ENCODE measurements around the gene WNK2.

The WNK2 gene

DNA sequence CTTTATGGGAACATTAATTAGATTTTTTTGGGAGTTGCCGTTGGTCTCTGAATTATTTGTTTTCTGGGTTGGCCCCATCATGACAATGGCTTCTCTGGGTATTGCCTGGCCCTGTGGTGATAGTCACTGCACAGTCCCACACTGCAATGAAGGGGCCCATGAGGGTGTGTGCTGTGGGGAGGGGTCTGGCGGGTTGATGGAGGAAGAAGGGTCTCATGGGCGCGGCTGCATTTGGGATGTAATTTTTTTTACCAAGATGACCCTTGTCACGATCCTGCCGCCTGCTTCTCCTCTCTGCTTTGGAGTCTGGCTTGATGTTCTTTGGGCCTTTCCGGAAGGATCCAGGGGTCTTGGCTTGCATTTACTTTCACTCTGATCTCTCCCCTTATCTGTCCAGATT is 44.1 kb downstream of the WNK2 start:
- TF ChIP-seq, protein P1, sequence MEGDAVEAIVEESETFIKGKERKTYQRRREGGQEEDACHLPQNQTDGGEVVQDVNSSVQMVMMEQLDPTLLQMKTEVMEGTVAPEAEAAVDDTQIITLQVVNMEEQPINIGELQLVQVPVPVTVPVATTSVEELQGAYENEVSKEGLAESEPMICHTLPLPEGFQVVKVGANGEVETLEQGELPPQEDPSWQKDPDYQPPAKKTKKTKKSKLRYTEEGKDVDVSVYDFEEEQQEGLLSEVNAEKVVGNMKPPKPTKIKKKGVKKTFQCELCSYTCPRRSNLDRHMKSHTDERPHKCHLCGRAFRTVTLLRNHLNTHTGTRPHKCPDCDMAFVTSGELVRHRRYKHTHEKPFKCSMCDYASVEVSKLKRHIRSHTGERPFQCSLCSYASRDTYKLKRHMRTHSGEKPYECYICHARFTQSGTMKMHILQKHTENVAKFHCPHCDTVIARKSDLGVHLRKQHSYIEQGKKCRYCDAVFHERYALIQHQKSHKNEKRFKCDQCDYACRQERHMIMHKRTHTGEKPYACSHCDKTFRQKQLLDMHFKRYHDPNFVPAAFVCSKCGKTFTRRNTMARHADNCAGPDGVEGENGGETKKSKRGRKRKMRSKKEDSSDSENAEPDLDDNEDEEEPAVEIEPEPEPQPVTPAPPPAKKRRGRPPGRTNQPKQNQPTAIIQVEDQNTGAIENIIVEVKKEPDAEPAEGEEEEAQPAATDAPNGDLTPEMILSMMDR (IDR thresholded peaks at IDR 0.05; ENCODE audit: low read depth, low read length, missing control alignments) = no peak
- no peak overlapping the region for H3K4me3 ChIP-seq (ENCODE audit: low read depth, low read length)
- no peak for DNase-seq (ENCODE audit: low read depth)

DNA sequence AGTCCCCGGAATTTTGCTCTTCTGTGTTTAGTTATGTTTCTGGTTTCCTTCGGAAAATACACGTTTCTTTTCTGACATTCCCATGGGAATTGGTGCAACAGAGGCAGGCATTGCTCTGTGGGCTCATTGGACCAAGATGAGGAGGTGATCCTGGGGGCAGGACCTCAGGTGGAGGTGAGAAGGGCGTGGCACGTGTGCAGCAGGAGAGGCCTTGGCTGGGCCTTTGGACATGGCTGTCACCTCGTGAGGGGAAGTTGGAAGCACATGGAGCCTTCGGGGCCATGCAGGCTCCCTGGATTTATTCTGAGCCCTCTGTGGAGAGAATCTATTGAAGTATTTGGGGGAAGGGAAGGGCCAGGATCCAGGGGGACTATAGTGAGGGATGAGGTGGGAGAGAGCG is 44.5 kb downstream of the WNK2 start:
- TF ChIP-seq, protein P1 (IDR thresholded peaks at IDR 0.05; ENCODE audit: low read depth, low read length, missing control alignments) = no peak
- no peak for DNase-seq (ENCODE audit: low read depth)
- H3K4me3 ChIP-seq (ENCODE audit: low read depth, low read length) = no peak overlapping the region

DNA sequence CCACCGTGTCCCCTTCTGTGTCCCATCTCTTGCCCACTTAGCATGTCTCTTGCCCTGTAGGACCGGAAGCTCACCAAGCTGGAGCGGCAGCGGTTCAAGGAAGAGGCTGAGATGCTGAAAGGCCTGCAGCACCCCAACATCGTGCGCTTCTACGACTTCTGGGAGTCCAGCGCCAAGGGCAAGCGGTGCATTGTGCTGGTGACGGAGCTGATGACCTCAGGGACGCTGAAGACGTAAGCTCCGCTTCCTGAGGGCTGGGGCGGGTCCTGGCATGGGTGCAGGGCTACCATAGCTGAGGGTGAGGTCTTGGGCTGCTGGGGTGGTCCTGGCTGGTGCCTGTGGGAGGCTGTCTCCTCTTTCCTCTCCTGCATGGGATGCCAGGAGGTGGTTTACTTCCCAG is 45.7 kb downstream of the WNK2 start:
- TF ChIP-seq, protein P1 (IDR thresholded peaks at IDR 0.05; ENCODE audit: low read depth, low read length, missing control alignments) = no peak
- no peak overlapping the region for H3K4me3 ChIP-seq (ENCODE audit: low read depth, low read length)
- no peak for DNase-seq (ENCODE audit: low read depth)

DNA sequence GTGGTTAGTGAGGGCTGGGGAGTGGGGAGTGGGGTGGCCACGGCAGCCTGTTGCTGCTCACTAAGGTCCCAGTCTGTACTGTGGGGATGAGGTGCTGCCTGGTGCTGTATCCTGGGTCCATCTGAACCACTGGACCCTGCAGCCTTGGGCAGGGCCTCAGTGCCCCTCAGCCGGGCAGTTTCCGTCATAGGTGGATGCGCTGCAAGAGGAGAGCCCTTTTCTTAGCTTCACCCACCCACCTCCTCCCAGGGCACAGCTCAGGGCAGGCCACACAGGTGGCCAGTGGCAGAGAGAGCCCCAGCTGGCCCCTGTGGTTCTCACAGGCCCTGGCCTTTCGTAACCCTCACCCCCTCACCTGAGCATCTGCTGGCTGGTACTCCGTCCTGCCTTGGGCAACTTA is 46.2 kb downstream of the WNK2 start:
- TF ChIP-seq, protein P1 (IDR thresholded peaks at IDR 0.05; ENCODE audit: low read depth, low read length, missing control alignments) = no peak
- no peak overlapping the region for H3K4me3 ChIP-seq (ENCODE audit: low read depth, low read length)
- no peak for DNase-seq (ENCODE audit: low read depth)

DNA sequence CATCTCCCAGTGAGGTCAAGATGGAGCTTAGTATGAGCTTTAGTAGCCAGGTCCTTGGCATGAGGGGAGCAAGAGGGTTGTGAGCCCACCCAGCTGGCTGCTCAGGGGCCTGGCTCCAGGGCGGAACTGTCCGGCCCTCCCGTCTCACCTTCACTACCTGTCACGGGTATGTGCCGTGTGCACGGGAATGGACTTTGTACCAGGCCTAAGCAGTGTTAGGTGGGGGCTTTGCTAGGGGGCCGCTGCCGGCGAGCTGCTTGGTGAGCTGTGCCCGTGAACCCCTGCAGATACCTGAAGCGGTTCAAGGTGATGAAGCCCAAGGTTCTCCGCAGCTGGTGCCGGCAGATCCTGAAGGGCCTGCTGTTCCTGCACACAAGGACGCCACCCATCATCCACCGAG is 46.7 kb downstream of the WNK2 start:
- no peak overlapping the region for H3K4me3 ChIP-seq (ENCODE audit: low read depth, low read length)
- DNase-seq (ENCODE audit: low read depth) = no peak
- TF ChIP-seq, protein P1 (IDR thresholded peaks at IDR 0.05; ENCODE audit: low read depth, low read length, missing control alignments) = no peak

DNA sequence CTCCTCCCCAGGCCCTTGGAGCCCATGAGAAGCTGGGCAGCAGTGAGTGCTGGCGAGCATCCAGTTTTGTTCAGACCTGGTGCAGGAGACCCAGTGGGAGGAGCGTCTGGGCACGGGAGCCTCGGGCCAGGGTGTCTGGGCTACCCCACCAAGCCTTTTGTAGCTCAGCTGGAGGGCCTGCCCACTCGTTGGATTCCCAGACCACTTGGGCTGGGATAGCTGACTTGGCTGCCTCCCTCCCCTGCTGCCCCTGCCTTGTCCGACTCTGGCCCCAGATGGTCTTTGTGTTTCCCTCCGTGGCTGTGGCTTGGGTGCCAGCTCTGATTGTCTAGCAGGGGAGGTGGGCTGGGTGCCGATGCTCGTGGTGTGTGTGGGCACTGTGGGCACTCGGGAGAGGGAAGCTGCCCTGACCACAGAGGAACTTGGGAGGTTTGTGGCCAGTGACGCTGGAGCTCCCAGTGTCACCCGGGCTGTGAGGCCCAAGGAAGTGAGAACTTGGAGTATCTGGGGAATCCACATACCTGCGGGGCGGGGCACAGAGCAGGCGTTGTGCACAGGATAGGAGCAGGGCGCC is 47.3 kb downstream of the WNK2 start:
- no peak for DNase-seq (ENCODE audit: low read depth)
- H3K4me3 ChIP-seq (ENCODE audit: low read depth, low read length) = no peak overlapping the region
- TF ChIP-seq, protein P1 (IDR thresholded peaks at IDR 0.05; ENCODE audit: low read depth, low read length, missing control alignments) = no peak

DNA sequence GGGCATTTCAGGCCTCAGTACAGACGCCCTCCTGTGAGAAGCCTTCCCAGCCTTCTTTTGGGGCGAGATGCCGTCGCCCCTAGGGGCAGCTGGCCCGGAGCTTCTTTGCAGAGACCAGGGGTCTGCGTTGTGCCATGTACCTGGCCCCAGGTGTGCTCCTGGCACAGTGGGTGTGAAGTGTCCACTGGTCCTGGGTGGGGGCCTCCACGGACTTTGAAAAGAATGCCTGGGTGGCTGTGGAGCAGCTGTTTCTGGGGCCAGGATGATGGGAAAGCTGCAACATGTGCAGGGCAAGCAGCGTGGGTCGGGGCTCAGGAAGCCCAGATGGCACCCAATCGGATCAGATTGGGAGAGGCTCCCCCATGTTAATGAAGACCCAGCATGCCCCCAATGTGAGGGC is 47.8 kb downstream of the WNK2 start:
- TF ChIP-seq, protein P1 (IDR thresholded peaks at IDR 0.05; ENCODE audit: low read depth, low read length, missing control alignments) = no peak

More for the DNA sequence above, 47.8 kb downstream of the WNK2 start:
- no peak overlapping the region for H3K4me3 ChIP-seq (ENCODE audit: low read depth, low read length)
- no peak for DNase-seq (ENCODE audit: low read depth)

Measured in GM12864 (cell line).